GM12801 (cell line): ENCODE results near the gene SMYD1.

Experiments
- TF ChIP-seq, protein P1 (sequence below): IDR thresholded peaks from one replicate; pipeline ENCODE4 v1.5.1; 2011; ENCODE audit warnings: control low read depth; ENCODE audit not compliant: insufficient read length; ENCODE audit errors: extremely low read depth

SMYD1 gene

DNA sequence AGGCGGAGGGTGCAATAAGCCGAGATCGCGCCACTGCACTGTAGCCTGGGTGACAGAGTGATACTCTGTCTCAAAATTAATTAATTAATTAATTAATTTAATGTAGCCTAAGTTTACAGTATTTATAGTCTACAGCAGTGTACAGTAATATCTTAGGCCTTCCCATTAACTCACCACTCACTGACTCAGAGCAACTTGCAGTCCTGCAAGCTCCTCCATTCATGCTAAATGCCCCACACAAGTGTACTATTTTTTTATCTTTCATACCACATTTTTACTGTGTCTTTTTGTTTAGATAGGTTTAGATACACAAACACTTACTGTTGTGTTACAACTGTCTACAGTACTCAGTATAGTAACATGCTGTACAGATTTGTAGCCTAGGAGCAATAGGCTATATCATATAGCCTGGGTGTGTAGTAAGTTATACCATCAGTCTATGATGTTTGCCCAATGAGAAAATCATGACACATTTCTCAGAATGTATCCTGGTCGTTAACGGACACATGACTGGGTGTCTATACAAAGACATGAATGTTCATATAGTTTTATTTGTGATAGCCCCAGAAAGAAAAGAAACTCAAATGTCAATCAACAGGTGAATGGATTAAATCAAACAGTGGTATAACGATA is 35.4 kb upstream of the SMYD1 start:
- TF ChIP-seq, protein P1, sequence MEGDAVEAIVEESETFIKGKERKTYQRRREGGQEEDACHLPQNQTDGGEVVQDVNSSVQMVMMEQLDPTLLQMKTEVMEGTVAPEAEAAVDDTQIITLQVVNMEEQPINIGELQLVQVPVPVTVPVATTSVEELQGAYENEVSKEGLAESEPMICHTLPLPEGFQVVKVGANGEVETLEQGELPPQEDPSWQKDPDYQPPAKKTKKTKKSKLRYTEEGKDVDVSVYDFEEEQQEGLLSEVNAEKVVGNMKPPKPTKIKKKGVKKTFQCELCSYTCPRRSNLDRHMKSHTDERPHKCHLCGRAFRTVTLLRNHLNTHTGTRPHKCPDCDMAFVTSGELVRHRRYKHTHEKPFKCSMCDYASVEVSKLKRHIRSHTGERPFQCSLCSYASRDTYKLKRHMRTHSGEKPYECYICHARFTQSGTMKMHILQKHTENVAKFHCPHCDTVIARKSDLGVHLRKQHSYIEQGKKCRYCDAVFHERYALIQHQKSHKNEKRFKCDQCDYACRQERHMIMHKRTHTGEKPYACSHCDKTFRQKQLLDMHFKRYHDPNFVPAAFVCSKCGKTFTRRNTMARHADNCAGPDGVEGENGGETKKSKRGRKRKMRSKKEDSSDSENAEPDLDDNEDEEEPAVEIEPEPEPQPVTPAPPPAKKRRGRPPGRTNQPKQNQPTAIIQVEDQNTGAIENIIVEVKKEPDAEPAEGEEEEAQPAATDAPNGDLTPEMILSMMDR, result no peak

DNA sequence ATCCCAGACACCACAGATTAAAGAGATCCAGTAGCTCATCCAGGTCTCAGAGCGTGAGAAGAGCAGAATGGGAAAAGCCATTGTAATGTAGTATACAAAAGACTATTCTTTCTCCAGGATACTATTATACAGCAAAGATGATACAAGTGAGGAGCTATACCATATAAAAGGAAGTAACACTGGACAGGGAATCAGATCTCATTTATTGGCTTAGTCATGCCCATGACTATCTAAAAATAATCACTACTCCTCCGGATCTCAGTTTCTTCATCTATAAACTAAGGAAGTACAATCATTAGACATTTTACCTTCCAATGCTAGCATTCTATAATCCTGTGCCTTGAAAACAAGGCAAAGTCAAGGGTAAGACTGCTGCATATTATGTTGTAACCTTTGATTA is 31.4 kb upstream of the SMYD1 start:
- TF ChIP-seq, protein P1, result no peak

DNA sequence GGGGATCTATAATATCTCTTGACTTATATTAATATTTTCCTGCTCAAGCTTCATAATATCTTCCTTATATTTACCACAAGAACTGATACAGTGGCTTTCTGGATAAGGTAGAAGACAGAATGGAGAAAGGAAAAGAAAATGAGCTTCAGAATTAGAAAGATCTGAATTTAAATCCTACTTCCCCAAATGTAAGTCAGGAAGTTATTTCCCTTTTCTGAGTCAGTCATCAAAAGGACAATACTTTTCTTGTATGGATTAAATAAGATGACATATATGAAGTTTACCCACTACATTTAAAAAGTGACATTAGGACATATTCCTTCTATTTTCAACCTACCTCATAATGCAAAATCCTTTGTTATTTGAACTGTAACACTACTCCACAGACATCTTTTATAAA is 31.0 kb upstream of the SMYD1 start:
- TF ChIP-seq, protein P1, result no peak

DNA sequence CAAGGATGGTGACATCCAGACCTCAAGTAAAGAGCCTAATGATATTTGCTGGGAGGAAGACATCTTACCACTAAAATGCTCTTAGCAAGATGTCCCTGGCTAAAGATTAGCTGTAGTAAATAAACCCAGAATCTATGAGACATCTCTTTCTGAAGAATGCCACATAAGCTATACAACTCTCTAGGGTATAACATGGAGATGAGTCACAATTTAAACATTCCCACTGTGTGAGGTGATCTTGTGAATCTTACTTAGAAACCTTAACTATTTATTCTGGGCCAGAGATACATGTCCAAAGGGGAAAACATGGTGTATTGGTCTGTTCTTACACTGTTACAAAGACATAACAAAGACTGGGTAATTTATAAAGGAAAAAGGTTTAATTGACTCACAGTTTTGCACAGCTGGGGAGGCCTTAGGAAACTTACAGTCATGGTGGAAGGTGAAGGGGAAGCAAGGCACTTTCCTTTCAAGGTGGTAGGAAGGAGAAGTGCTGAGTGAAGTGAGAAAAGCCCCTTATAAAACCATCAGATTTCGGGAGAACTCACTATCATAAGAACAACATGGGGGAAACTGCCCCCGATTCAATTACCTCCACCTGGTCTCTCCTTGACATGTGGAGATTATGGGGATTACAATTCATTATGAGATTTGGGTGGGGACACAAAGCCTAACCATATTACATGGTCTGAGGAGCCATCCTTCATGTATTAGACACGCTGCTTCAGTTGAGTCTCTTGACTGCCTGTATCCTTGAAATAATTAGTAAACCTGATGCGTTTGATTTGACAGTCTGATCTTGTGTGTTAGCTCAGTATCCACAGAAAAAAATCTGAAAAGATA is 29.1 kb upstream of the SMYD1 start:
- TF ChIP-seq, protein P1, result no peak

DNA sequence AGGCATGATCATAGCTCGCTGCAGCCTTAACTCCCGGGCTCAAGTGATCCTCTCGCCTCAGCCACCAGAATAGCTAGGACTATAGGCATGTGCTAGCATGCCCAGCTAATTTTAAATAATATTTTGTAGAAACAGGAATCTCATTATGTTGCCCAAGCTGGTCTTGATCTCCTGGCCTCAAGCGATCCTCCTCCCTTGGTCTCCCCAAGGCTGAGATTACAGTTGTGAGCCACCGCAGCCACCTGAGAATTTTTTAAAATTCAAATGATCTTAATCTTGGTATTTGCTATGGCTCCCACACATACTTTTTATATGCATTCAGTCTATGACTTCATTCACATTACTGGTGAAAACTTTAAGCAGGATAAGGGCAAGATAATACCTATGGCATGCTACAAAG is 25.1 kb upstream of the SMYD1 start:
- TF ChIP-seq, protein P1, result no peak

DNA sequence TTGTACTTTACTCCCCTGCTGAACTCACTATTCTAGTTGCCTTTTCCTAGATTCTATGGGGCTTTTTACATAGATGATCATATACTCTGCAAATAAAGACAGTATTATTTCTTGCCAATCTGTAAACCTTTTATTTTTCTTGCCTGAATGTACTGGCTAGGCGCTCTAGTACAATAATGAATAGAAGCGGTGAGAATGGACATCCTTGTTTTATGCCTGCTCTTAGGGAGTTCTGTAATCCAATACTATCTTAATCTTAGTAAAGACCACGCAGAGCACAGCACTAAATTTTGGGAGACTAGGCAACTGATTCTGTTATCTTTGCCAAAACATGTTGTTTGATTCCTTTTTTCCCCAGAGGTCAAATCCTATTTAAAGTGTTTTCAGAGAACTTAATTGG is 19.1 kb upstream of the SMYD1 start:
- TF ChIP-seq, protein P1, result no peak

DNA sequence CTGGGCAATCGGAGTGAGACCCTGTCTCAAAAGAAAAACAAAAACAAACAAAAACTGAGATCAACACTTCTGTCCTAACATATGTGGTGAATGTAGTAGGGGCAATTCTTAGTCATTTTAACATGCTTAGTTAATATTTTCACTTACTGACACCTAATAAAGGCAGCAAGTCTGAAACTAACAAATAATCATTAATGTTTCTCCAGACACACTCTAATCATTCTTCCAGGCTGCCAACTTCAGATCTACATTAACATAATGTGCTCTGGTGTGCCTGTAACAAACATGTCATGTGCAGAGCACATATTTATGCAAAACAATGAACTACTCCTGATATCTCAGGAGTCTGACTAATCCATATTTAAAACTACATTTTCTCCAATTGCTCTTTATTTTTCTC is 18.0 kb upstream of the SMYD1 start:
- TF ChIP-seq, protein P1, result no peak
